GM12892 (cell line): Measurements from ENCODE around the gene ZIC5.

ENCODE experiments used
- POLR2A ChIP-seq: IDR thresholded peaks from 2 replicates; pipeline ENCODE4 v1.6.1; 2011; ENCODE audit warnings: low read depth, low read length, control low read depth
- POLR2AphosphoS5 ChIP-seq: IDR thresholded peaks from 2 replicates; pipeline ENCODE4 v1.6.1; 2011; ENCODE audit warnings: low read depth, low read length, control low read depth
- TAF1 ChIP-seq: IDR thresholded peaks from 2 replicates; pipeline ENCODE4 v1.6.1; 2011; ENCODE audit warnings: low read depth, mild to moderate bottlenecking, control low read depth, low read length, borderline replicate concordance

GRCh38 chr13:99978799-99979452 lies 7.4 kb upstream of the ZIC5 start:
- TF ChIP-seq POLR2A, result no peak
- TF ChIP-seq POLR2AphosphoS5, result no peak
- no peak for TF ChIP-seq TAF1
